HEK293 (cell line): ENCODE results near the gene EFCC1.
"Not testable (repeated sequence)": the region's sequence is repeated elsewhere in the genome, so short reads cannot be mapped to it uniquely, and the experiment has no call there.

Source experiments
- CTCF ChIA-PET: fragments of 350-600 bp; formaldehyde crosslinking; extraction: SDS; loops from one replicate; lab custom pipeline; 2021; ENCODE audit warnings: antibody characterized with exemption; lab: Yijun Ruan, JAX
- POLR2A ChIA-PET: fragments of 300-600 bp; formaldehyde crosslinking; extraction: SDS; loops from one replicate; lab custom pipeline; 2020; ENCODE audit warnings: antibody characterized with exemption, inconsistent platforms; lab: Yijun Ruan, JAX
- H3K27ac ChIP-seq: fragments of 200-500 bp; sonication (Bioruptor generic); 2 replicates; pipeline ENCODE4 v1.5.1; 2014; ENCODE audit warnings: low read depth, low read length, control low read depth, inconsistent platforms; ENCODE audit errors: extremely low read depth
- H3K36me3 ChIP-seq, 2 experiments: fragments of 200-500 bp in 1 of 2; sonication (Bioruptor generic) in 1 of 2; 1 replicate in 1 of 2; 2 replicates in 1 of 2; pipeline ENCODE4 v1.5.1; 2014 to 2017; ENCODE audit warnings: inconsistent platforms in 2 of 2, low read length in 2 of 2; ENCODE audit not compliant: control insufficient read depth in 2 of 2, insufficient read depth in 1 of 2
- H3K4me1 ChIP-seq: fragments of 200-500 bp; sonication (Bioruptor generic); 2 replicates; pipeline ENCODE4 v1.5.1; 2014; ENCODE audit warnings: mild to moderate bottlenecking, low read length, inconsistent platforms; ENCODE audit not compliant: control insufficient read depth, insufficient read depth
- H3K4me3 ChIP-seq: 2 replicates; pipeline ENCODE4 v1.5.1; 2011; ENCODE audit warnings: low read depth, mild to moderate bottlenecking, control low read depth, low read length, moderate library complexity
- H3K9me3 ChIP-seq: fragments of 200-500 bp; sonication (Bioruptor generic); 2 replicates; pipeline ENCODE4 v1.5.1; 2014; ENCODE audit warnings: low read depth, low read length, inconsistent platforms; ENCODE audit not compliant: control insufficient read depth, insufficient read depth
- BCL11A ChIP-seq: fragments of 450-650 bp; formaldehyde crosslinking; IDR thresholded peaks from 2 replicates; pipeline ENCODE4 v1.5.1; 2016; ENCODE audit warnings: low read depth, missing biosample characterization, missing genetic modification characterization
- GLIS1 ChIP-seq: fragments of 450-650 bp; formaldehyde crosslinking; IDR thresholded peaks from 2 replicates; pipeline ENCODE4 v1.5.1; 2016; ENCODE audit warnings: missing biosample characterization, missing genetic modification characterization
- KLF1 ChIP-seq: fragments of 450-650 bp; formaldehyde crosslinking; IDR thresholded peaks from 2 replicates; pipeline ENCODE4 v1.5.1; 2016; ENCODE audit warnings: missing biosample characterization, missing genetic modification characterization
- SP3 ChIP-seq: fragments of 450-650 bp; formaldehyde crosslinking; IDR thresholded peaks from 2 replicates; pipeline ENCODE4 v1.5.1; 2016; ENCODE audit warnings: missing biosample characterization, missing genetic modification characterization
- ZNF140 ChIP-seq: fragments of 450-650 bp; formaldehyde crosslinking; IDR thresholded peaks from 2 replicates; pipeline ENCODE4 v1.5.1; 2016; ENCODE audit warnings: missing biosample characterization, missing genetic modification characterization
- ZNF221 ChIP-seq: fragments of 450-650 bp; formaldehyde crosslinking; IDR thresholded peaks from 2 replicates; pipeline ENCODE4 v1.5.1; 2017; ENCODE audit warnings: missing biosample characterization, missing genetic modification characterization, borderline replicate concordance
- ZNF23 ChIP-seq: fragments of 450-650 bp; formaldehyde crosslinking; IDR thresholded peaks from 2 replicates; pipeline ENCODE4 v1.5.1; 2016; ENCODE audit warnings: missing biosample characterization, missing genetic modification characterization, borderline replicate concordance
- ZNF416 ChIP-seq: fragments of 450-650 bp; formaldehyde crosslinking; IDR thresholded peaks from 2 replicates; pipeline ENCODE4 v1.5.1; 2016; ENCODE audit warnings: missing biosample characterization, missing genetic modification characterization
- ZNF549 ChIP-seq: fragments of 450-650 bp; IDR thresholded peaks from 2 replicates; pipeline ENCODE4 v1.5.1; 2018; ENCODE audit warnings: missing biosample characterization, missing genetic modification characterization, mild to moderate bottlenecking, inconsistent platforms, moderate library complexity
- ZNF654 ChIP-seq: fragments of 450-650 bp; formaldehyde crosslinking; IDR thresholded peaks from 2 replicates; pipeline ENCODE4 v1.5.1; 2016; ENCODE audit warnings: low read depth, missing biosample characterization, missing genetic modification characterization
- ZNF664 ChIP-seq: fragments of 450-650 bp; formaldehyde crosslinking; IDR thresholded peaks from 2 replicates; pipeline ENCODE4 v1.5.1; 2016; ENCODE audit warnings: missing biosample characterization, missing genetic modification characterization
- ZNF707 ChIP-seq: fragments of 450-650 bp; formaldehyde crosslinking; IDR thresholded peaks from 2 replicates; pipeline ENCODE4 v1.5.1; 2016; ENCODE audit warnings: missing biosample characterization, missing genetic modification characterization
- ZNF76 ChIP-seq: fragments of 450-650 bp; formaldehyde crosslinking; IDR thresholded peaks from 2 replicates; pipeline ENCODE4; 2016; ENCODE audit warnings: low read depth, missing biosample characterization, missing genetic modification characterization, borderline replicate concordance
- ZNF830 ChIP-seq: fragments of 450-650 bp; IDR thresholded peaks from 2 replicates; pipeline ENCODE4 v1.5.0; 2018; ENCODE audit warnings: missing biosample characterization, missing genetic modification characterization, low read depth, mild to moderate bottlenecking, moderate library complexity
- TF ChIP-seq, protein P1 (sequence below): fragments of 450-650 bp; formaldehyde crosslinking; optimal IDR thresholded peaks from 2 replicates; pipeline ENCODE3; 2016; ENCODE audit warnings: missing biosample characterization, mild to moderate bottlenecking, missing genetic modification characterization
- TF ChIP-seq, protein P2 (sequence below): fragments of 450-650 bp; formaldehyde crosslinking; IDR thresholded peaks from 2 replicates; pipeline ENCODE4 v1.5.1; 2017; ENCODE audit warnings: missing biosample characterization, missing genetic modification characterization
- TF ChIP-seq, protein P3 (sequence below): fragments of 450-650 bp; formaldehyde crosslinking; IDR thresholded peaks from 2 replicates; pipeline ENCODE4 v1.5.1; 2017; ENCODE audit warnings: missing biosample characterization, missing genetic modification characterization
- TF ChIP-seq, protein P4 (sequence below): fragments of 450-650 bp; formaldehyde crosslinking; IDR thresholded peaks from 2 replicates; pipeline ENCODE4 v1.5.1; 2016; ENCODE audit warnings: missing biosample characterization, missing genetic modification characterization

EFCC1 gene

DNA sequence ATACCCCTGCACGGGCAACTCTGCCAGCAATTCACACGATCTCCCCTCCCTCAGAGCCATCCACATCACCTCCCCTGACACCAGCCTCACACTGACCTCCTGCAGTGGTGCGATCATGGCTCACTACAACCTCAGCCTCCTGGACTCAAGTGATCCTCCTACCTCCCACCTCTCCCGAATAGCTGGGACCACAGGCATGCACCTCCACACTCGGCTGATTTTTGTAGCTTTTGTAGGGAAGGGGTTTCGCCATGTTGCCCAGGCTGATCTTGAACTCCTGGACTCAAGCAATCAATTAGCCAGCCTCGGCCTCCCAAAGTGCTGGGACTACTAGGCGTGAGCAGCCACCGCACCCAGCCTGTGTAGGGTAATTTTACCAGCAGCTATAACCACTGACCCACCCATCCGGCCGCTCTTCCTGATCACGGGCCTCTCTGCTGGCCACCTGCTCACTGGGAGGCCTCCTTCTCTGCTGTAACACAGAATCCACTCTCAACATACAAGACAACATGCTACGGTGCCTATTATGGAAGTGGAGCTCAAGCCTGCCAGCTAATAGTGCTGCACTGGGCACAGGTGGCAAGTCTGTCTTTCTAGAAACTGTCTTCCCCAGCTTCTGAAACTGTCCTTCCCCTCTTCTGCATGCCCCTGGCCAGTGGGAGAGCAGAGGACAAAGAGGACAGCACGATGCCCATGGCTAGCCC is 64.1 kb downstream of the EFCC1 start:
- ChIA-PET CTCF (interaction anchor here (0.6 to 2.3 kb wide), 3 partner anchors 12 to 96 kb away, joined by 3 to 6 read pairs (median 5); no protein-coding TSS in a partner anchor), POLR2A (interaction anchor here (0.6 kb wide), 1 partner anchor 19 kb away, joined by 3 read pairs; no protein-coding TSS in a partner anchor)
- TF ChIP-seq GLIS1 (tag by site-specific recombination) (peak; percentile 71), ZNF140 (tag by site-specific recombination) (no peak), ZNF707 (no peak), ZNF416 (no peak)
- TF ChIP-seq, protein P1, sequence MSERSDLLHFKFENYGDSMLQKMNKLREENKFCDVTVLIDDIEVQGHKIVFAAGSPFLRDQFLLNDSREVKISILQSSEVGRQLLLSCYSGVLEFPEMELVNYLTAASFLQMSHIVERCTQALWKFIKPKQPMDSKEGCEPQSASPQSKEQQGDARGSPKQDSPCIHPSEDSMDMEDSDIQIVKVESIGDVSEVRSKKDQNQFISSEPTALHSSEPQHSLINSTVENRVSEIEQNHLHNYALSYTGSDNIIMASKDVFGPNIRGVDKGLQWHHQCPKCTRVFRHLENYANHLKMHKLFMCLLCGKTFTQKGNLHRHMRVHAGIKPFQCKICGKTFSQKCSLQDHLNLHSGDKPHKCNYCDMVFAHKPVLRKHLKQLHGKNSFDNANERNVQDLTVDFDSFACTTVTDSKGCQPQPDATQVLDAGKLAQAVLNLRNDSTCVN = no peak
- TF ChIP-seq, protein P2, sequence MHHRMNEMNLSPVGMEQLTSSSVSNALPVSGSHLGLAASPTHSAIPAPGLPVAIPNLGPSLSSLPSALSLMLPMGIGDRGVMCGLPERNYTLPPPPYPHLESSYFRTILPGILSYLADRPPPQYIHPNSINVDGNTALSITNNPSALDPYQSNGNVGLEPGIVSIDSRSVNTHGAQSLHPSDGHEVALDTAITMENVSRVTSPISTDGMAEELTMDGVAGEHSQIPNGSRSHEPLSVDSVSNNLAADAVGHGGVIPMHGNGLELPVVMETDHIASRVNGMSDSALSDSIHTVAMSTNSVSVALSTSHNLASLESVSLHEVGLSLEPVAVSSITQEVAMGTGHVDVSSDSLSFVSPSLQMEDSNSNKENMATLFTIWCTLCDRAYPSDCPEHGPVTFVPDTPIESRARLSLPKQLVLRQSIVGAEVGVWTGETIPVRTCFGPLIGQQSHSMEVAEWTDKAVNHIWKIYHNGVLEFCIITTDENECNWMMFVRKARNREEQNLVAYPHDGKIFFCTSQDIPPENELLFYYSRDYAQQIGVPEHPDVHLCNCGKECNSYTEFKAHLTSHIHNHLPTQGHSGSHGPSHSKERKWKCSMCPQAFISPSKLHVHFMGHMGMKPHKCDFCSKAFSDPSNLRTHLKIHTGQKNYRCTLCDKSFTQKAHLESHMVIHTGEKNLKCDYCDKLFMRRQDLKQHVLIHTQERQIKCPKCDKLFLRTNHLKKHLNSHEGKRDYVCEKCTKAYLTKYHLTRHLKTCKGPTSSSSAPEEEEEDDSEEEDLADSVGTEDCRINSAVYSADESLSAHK (tag by site-specific recombination) = 0 out of 2 replicates have a peak, but pooled peaks have one; percentile 39
- TF ChIP-seq, protein P3, sequence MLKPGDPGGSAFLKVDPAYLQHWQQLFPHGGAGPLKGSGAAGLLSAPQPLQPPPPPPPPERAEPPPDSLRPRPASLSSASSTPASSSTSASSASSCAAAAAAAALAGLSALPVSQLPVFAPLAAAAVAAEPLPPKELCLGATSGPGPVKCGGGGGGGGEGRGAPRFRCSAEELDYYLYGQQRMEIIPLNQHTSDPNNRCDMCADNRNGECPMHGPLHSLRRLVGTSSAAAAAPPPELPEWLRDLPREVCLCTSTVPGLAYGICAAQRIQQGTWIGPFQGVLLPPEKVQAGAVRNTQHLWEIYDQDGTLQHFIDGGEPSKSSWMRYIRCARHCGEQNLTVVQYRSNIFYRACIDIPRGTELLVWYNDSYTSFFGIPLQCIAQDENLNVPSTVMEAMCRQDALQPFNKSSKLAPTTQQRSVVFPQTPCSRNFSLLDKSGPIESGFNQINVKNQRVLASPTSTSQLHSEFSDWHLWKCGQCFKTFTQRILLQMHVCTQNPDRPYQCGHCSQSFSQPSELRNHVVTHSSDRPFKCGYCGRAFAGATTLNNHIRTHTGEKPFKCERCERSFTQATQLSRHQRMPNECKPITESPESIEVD (tag by site-specific recombination) = no peak

DNA sequence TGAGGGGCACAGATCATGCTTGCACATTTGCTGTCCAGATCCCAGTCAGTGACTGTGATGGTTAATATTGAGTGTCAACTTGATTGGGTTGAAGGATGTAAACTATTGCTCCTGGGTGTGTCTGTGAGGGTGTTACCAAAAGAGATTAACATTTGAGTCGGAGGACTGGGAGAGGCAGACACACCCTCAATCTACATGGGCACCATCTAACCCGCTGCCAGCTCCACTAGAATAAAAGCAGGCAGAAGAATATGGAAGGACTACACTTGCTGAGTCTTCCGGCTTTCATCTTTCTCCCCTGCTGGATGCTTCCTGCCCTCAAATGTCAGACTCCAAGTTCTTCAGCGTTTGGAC is 64.6 kb downstream of the EFCC1 start:
- Histone ChIP-seq H3K9me3 (no peaks in the 10 kb centered on the region), H3K4me1 (no peaks in the 10 kb centered on the region), H3K36me3 (no peaks in the 10 kb centered on the region), H3K27ac (no peak overlapping the region), H3K4me3 (no peak overlapping the region)
- ChIA-PET CTCF (interaction anchor here (0.6 to 2.3 kb wide), 4 partner anchors 12 to 97 kb away, joined by 3 to 6 read pairs (median 4); no protein-coding TSS in a partner anchor), POLR2A (interaction anchor here (0.6 kb wide), 1 partner anchor 19 kb away, joined by 3 read pairs; no protein-coding TSS in a partner anchor)
- TF ChIP-seq ZNF549 (tag by site-specific recombination) (no peak), KLF1 (peak; percentile 84)

More for the DNA sequence above, 64.1 kb downstream of the EFCC1 start:
- Histone ChIP-seq H3K36me3 (no peaks in the 10 kb centered on the region), H3K9me3 (no peaks in the 10 kb centered on the region), H3K4me3 (no peak overlapping the region), H3K4me1 (no peaks in the 10 kb centered on the region), H3K27ac (no peak overlapping the region)

DNA sequence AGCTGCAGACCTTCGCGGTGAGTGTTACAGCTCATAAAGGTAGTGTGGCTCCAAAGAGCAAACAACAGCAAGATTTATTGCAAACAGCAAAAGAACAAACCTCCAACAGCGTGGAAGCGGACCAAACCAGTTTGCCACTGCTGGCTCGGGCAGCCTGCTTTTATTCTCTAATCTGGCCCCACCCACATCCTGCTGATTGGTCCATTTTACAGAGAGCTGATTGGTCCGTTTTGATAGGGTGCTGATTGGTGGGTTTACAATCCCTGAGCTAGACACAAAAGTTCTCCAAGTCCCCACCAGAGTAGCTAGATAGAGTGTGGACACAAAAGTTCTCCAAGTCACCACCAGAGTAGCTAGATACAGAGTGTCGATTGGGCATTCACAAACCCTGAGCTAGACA is 66.6 kb downstream of the EFCC1 start:
- H3K4me3 ChIP-seq, H3K27ac ChIP-seq, CTCF ChIA-PET, H3K36me3 ChIP-seq, H3K9me3 ChIP-seq, H3K4me1 ChIP-seq, POLR2A ChIA-PET: not testable (repeated sequence)

DNA sequence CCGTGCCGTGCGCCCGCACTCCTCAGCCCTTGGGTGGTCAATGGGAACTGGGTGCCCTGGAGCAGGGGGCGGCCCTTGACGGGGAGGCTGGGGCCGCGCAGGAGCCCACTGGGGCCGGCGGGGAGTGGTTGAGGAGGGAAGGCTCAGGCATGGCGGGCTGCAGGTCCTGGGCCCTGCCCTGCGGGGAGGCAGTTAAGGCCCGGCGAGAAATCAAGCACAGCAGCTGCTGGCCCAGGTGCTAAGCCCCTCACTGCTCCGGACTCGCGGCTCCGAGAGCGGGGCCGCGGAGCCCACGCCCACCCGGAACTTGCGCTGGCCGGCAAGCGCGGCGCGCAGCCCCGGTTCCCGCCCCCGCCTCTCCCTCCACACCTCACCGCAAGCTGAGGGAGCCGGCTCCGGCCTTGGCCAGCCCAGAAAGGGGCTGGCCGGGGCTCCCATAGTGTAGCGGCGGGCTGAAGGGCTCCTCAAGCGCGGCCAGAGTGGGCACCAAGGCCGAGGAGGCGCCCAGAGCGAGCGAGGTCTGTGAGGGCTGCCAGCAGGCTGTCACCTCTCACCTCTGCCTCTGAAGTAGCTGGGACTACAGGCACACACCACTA is 67.3 kb downstream of the EFCC1 start:
- H3K4me1 ChIP-seq = no peaks in the 10 kb centered on the region
- POLR2A ChIA-PET = interaction anchor here (1.2 kb wide), 1 partner anchor 53 kb away, joined by 4 read pairs; the partner anchor contains the start of gene RAB43
- no peaks in the 10 kb centered on the region for H3K9me3 ChIP-seq
- CTCF ChIA-PET = no interaction called here
- no peak overlapping the region for H3K27ac ChIP-seq
- H3K36me3 ChIP-seq = no peaks in the 10 kb centered on the region
- H3K4me3 ChIP-seq = no peak overlapping the region
- TF ChIP-seq ZNF76 (tag by site-specific recombination) (no peak), BCL11A (tag by site-specific recombination) (no peak), ZNF221 (no peak), ZNF654 (no peak), ZNF23 (tag by site-specific recombination) (no peak), ZNF830 (tag by site-specific recombination) (no peak), SP3 (tag by site-specific recombination) (no peak), ZNF664 (tag by site-specific recombination) (no peak)
- TF ChIP-seq, protein P4, sequence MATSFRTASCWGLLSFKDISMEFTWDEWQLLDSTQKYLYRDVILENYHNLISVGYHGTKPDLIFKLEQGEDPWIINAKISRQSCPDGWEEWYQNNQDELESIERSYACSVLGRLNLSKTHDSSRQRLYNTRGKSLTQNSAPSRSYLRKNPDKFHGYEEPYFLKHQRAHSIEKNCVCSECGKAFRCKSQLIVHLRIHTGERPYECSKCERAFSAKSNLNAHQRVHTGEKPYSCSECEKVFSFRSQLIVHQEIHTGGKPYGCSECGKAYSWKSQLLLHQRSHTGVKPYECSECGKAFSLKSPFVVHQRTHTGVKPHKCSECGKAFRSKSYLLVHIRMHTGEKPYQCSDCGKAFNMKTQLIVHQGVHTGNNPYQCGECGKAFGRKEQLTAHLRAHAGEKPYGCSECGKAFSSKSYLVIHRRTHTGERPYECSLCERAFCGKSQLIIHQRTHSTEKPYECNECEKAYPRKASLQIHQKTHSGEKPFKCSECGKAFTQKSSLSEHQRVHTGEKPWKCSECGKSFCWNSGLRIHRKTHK (tag by site-specific recombination) = no peak
